HepG2 (cell line): ENCODE results near the gene SERINC4. TPM values are rescaled to one million over a fixed set of nuclear protein-coding genes. Genes with fewer than 3 reads are reported as not detected.
A peak's percentile ranks its signal among the peaks of the same experiment; 100 is the strongest.

Source experiments
- BHLHE40 ChIP-seq: IDR thresholded peaks from 2 replicates; pipeline ENCODE4 v1.6.1; 2011; ENCODE audit warnings: low read length, improper control_type of control experiment
- GATAD1 ChIP-seq: IDR thresholded peaks from 2 replicates; pipeline ENCODE4 v1.6.1; 2016; ENCODE audit warnings: missing genetic modification reagents, missing compliant biosample characterization
- HMGXB3 ChIP-seq: sonication (generic); formaldehyde crosslinking; IDR thresholded peaks from 2 replicates; pipeline ENCODE4 v1.4.0; 2020; ENCODE audit warnings: missing genetic modification reagents, borderline replicate concordance
- HNRNPUL1 ChIP-seq: fragments of 200-400 bp; formaldehyde crosslinking; IDR thresholded peaks from 2 replicates; pipeline ENCODE4 v1.6.1; 2017; ENCODE audit warnings: low read depth, mild to moderate bottlenecking, low read length, moderate library complexity
- KDM4B ChIP-seq: sonication (generic); formaldehyde crosslinking; IDR thresholded peaks from 2 replicates; pipeline ENCODE4 v1.4.0; 2020; ENCODE audit warnings: missing genetic modification reagents
- KLF13 ChIP-seq: sonication (generic); formaldehyde crosslinking; IDR thresholded peaks from 2 replicates; pipeline ENCODE4 v1.4.0; 2020; ENCODE audit warnings: mild to moderate bottlenecking, missing genetic modification reagents
- KLF15 ChIP-seq: sonication (generic); formaldehyde crosslinking; IDR thresholded peaks from 2 replicates; pipeline ENCODE4 v1.8.1; 2023; ENCODE audit warnings: borderline replicate concordance, mild to moderate bottlenecking, inconsistent platforms, missing genetic modification reagents, mixed read lengths
- MXI1 ChIP-seq: IDR thresholded peaks from 3 replicates; pipeline ENCODE4 v1.6.1; 2012; ENCODE audit warnings: low read depth, low read length, inconsistent platforms, borderline replicate concordance
- NBN ChIP-seq: fragments of 450-650 bp; conservative IDR thresholded peaks from 2 replicates; pipeline ENCODE4 v1.6.1; 2017
- NFRKB ChIP-seq: fragments of 450-650 bp; IDR thresholded peaks from 2 replicates; pipeline ENCODE4 v1.6.1; 2017
- POLR2AphosphoS5 ChIP-seq: IDR thresholded peaks from 2 replicates; pipeline ENCODE4 v1.6.1; 2012; ENCODE audit warnings: low read depth, low read length
- RBM22 ChIP-seq: fragments of 200-400 bp; formaldehyde crosslinking; optimal IDR thresholded peaks from 2 replicates; pipeline ENCODE3; 2017; ENCODE audit warnings: mild to moderate bottlenecking, low read length, moderate library complexity
- SIN3B ChIP-seq: fragments of 150-350 bp; IDR thresholded peaks from 2 replicates; pipeline ENCODE4 v1.6.1; 2014; ENCODE audit warnings: low read length
- SMAD3 ChIP-seq: sonication (generic); formaldehyde crosslinking; IDR thresholded peaks from 2 replicates; pipeline ENCODE4 v1.4.0; 2020; ENCODE audit warnings: missing genetic modification reagents
- SMYD3 ChIP-seq: sonication (generic); formaldehyde crosslinking; IDR thresholded peaks from 2 replicates; pipeline ENCODE4 v1.8.1; 2023; ENCODE audit warnings: mild to moderate bottlenecking, missing genetic modification reagents
- SNAPC2 ChIP-seq: sonication (generic); formaldehyde crosslinking; IDR thresholded peaks from 2 replicates; pipeline ENCODE4 v1.8.1; 2022; ENCODE audit warnings: mild to moderate bottlenecking, missing genetic modification reagents
- SRSF4 ChIP-seq: fragments of 200-400 bp; formaldehyde crosslinking; IDR thresholded peaks from one replicate; pipeline ENCODE4 v1.6.1; 2018; ENCODE audit warnings: mild to moderate bottlenecking, low read depth, low read length, moderate library complexity; ENCODE audit not compliant: poor library complexity, severe bottlenecking
- ZFAT ChIP-seq: sonication (generic); formaldehyde crosslinking; conservative IDR thresholded peaks from 2 replicates; pipeline ENCODE4 v1.8.1; 2023; ENCODE audit warnings: missing genetic modification reagents, inconsistent platforms
- ZNF18 ChIP-seq: sonication (generic); formaldehyde crosslinking; IDR thresholded peaks from 2 replicates; pipeline ENCODE4 v1.8.0; 2022; ENCODE audit warnings: mild to moderate bottlenecking, missing genetic modification reagents; ENCODE audit not compliant: insufficient replicate concordance
- ZNF205 ChIP-seq: IDR thresholded peaks from 2 replicates; pipeline ENCODE4 v1.6.1; 2018; ENCODE audit warnings: missing biosample characterization, missing genetic modification reagents
- ZNF282 ChIP-seq: fragments of 450-650 bp; IDR thresholded peaks from 2 replicates; pipeline ENCODE4 v1.6.1; 2018; ENCODE audit not compliant: partially characterized antibody
- ZNF672 ChIP-seq: sonication (generic); formaldehyde crosslinking; IDR thresholded peaks from 2 replicates; pipeline ENCODE4 v1.8.1; 2022; ENCODE audit warnings: missing genetic modification reagents
- ZNF776 ChIP-seq: sonication (generic); formaldehyde crosslinking; IDR thresholded peaks from 2 replicates; pipeline ENCODE4 v1.4.0; 2020; ENCODE audit warnings: mild to moderate bottlenecking, missing genetic modification reagents
- ZUFSP ChIP-seq: sonication (generic); formaldehyde crosslinking; IDR thresholded peaks from 2 replicates; pipeline ENCODE4 v1.9.0; 2021; ENCODE audit warnings: missing genetic modification reagents, mild to moderate bottlenecking, borderline replicate concordance
- polyA plus RNA-seq, 8 experiments: library from polyadenylated mRNA; depleted of rRNA in 3 of 8; stranded (reverse) in 7 of 8; unstranded in 1 of 8; fragments of >200 nt; fragmentation: Illumina TruSeq in 4 of 8; extraction: Trizol in 4 of 8; gene quantifications; 2 replicates each; pipeline versions ENCODE4 v1.2.1 to v1.2.3, GENCODE V29; 2011 to 2016; ENCODE audit warnings: low read depth in 4 of 8, missing spikeins in 1 of 8, mixed read lengths in 1 of 8; ENCODE audit not compliant: insufficient read depth in 1 of 8
- total RNA-seq, 5 experiments: library from RNA; depleted of rRNA; stranded (reverse); fragments of >200 nt; fragmentation: Illumina TruSeq; extraction: Trizol; gene quantifications; 2 replicates each; pipeline ENCODE4 v1.2.3, GENCODE V29; 2016; ENCODE audit warnings: low read depth in 1 of 5

Gene SERINC4
- total and polyA plus RNA-seq, 2 of the 13 experiments (the other 11 are each of a cell fraction or from before 2014, with no cell fraction given): not detected

- TF ChIP-seq BHLHE40 (peak; percentile 96), ZNF282 (no peak), SMYD3 (CRISPR knock-in tag) (0 out of 2 replicates have a peak, but pooled peaks have one; percentile 46), ZUFSP (no peak), ZNF776 (peak; percentile 14; the same call in 1 of the 2 replicates), POLR2AphosphoS5 (peak; percentile 98), KDM4B (CRISPR knock-in tag) (no peak), SNAPC2 (CRISPR knock-in tag) (0 out of 2 replicates have a peak, but pooled peaks have one; percentile 66), GATAD1 (no peak; the same call in 1 of the 2 replicates), HNRNPUL1 (no peak), RBM22 (no peak), KLF15 (no peak), KLF13 (CRISPR knock-in tag) (0 out of 2 replicates have a peak, but pooled peaks have one; percentile 52), ZNF205 (CRISPR knock-in tag) (peak; percentile 55; the same call in 1 of the 2 replicates), ZFAT (CRISPR knock-in tag) (no peak), SIN3B (no peak), SMAD3 (CRISPR knock-in tag) (no peak), NFRKB (no peak), ZNF672 (CRISPR knock-in tag) (no peak), MXI1 (peak; percentile 65; the same call in 1 of the 3 replicates), SRSF4 (no peak), HMGXB3 (CRISPR knock-in tag) (peak; percentile 15; the same call in 1 of the 2 replicates), NBN (no peak), ZNF18 (CRISPR knock-in tag) (peak; percentile 59)
Observed at GRCh38 chr15:43791993-43792760, 7.8 kb downstream of the SERINC4 start, which contains the start of gene SERF2 (continued).
